ENCODE measurements around the gene NCMAP.

DNA sequence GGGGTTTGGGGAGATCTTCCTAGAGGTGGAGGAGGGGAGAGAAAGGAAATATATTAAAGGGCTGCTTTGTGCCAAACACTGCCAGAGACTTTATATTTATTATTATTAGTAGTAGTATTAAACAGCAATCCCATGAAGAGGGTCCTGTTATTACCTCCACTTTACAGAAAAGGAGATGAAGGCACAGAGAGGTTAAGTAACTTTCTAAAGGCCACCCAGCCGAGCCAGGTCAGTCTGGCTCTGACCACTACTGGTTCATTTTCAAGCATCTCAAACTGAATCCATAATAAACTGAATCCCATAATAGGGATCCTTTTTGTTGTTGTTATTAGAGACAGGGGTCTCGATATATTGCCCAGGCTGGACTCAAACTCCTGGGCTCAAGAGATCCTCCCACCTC, 12.6 kb downstream of the NCMAP start:
- TF ChIP-seq EZH2 (IDR thresholded peaks at IDR 0.05) (no peak), EZH2phosphoT487 (IDR thresholded peaks at IDR 0.05) (no peak)
- TF ChIP-seq, protein P1, sequence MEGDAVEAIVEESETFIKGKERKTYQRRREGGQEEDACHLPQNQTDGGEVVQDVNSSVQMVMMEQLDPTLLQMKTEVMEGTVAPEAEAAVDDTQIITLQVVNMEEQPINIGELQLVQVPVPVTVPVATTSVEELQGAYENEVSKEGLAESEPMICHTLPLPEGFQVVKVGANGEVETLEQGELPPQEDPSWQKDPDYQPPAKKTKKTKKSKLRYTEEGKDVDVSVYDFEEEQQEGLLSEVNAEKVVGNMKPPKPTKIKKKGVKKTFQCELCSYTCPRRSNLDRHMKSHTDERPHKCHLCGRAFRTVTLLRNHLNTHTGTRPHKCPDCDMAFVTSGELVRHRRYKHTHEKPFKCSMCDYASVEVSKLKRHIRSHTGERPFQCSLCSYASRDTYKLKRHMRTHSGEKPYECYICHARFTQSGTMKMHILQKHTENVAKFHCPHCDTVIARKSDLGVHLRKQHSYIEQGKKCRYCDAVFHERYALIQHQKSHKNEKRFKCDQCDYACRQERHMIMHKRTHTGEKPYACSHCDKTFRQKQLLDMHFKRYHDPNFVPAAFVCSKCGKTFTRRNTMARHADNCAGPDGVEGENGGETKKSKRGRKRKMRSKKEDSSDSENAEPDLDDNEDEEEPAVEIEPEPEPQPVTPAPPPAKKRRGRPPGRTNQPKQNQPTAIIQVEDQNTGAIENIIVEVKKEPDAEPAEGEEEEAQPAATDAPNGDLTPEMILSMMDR (IDR thresholded peaks at IDR 0.05), result no peak
